ENCODE measurements around the gene COPZ2.
"Not testable (repeated sequence)": the region's sequence is repeated elsewhere in the genome, so short reads cannot be mapped to it uniquely, and the experiment has no call there.

Gene COPZ2

GRCh38 chr17:48037036-48037837 lies at the start of gene COPZ2:
Gene COPZ2, minus strand, starts transcription at chr17:48037797. Its CDS starts 20 bp downstream, at chr17:48037777.
- no peak for DNase-seq

DNA sequence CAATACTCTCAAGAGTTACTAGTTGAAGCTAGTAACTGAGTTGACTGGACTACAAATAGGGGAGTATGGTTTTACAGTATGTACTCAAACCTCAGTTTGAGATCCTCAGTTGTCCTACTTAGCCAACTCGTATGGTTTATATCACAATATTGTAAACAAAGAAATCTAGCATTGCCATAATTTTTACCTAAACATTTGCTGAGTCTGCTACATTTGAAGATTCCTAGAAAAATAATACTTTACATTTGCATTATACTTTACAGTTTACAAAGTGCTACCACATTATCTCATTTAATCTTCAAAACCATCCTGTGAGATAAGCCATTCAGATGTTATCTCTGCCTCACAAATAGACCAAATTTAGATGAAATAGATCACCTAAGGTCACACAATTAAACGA lies 47.3 kb upstream of the COPZ2 start:
- DNase-seq, result no peak

GRCh38 chr17:48081858-48082257 lies 44.3 kb upstream of the COPZ2 start:
- no peak for DNase-seq

GRCh38 chr17:48077152-48077551 lies 39.6 kb upstream of the COPZ2 start:
- not testable (repeated sequence) for DNase-seq

- peak; percentile 52 for DNase-seq
Observed at GRCh38 chr17:48074322-48075081, 36.9 kb upstream of the COPZ2 start.

DNA sequence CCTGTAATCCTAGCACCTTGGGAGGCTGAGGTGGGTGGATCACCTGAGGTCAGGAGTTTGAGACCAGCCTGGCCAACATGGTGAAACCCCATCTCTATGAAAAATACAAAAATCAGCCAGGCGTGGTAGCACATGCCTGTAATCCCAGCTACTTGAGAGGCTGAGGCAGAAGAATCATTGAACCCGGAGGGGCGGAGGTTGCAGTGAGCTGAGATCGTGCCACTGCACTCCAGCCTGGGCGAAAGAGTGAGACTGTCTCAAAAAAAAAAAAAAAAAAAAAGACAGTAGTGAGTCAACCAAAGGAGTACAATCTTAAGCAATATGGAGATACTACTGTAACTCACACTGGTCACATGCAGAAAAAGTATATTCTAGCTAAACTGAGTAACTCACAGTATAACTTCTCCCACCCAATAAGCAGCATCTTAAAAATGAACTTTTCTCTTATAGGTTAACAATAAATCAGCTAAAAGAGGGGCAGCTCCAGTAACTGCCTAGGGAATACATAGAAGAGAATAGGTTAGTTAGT lies 36.0 kb upstream of the COPZ2 start:
- not testable (repeated sequence) for DNase-seq

DNA sequence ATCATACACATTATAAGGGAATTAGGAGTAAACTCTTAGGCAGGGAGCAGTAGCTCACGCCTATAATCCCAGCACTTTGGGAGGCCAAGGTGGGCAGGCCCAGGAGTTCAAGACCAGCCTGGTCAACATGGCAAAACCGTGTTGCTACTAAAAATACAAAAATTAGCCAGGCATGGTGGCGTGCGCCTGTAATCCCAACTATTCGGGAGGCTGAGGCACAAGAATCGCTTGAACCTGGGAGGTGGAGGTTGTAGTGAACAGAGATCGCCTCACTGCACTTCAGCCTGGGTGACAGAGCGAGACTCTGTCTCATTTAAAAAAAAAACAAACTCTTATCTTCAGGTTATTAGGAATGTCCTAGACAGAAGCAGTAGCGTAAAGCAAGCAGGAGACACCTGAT lies 35.2 kb upstream of the COPZ2 start:
- not testable (repeated sequence) for DNase-seq

- no peak for DNase-seq
Observed at GRCh38 chr17:48071654-48072053, 34.1 kb upstream of the COPZ2 start.

DNA sequence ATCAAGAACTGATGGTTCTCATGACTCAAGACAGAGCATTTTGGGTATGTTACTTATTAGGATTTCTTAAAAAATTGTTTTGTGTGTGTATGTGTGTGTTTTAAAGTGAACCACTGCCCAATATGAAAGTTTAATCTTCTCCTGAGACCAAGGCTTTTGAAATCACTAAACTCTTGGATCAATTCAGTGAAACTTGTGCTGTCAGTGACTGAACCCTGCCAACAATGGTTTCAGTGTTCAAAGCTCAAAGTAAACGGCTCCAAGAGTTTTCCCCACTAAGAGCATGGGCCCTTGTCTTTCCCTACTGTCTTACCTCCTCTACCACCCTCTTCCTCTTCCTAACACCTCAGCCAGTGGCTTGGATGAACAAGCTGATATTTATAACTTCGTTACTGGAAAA lies 32.6 kb upstream of the COPZ2 start:
- DNase-seq, result no peak

- DNase-seq, result no peak
Observed at GRCh38 chr17:48068491-48068961, 30.9 kb upstream of the COPZ2 start.

DNA sequence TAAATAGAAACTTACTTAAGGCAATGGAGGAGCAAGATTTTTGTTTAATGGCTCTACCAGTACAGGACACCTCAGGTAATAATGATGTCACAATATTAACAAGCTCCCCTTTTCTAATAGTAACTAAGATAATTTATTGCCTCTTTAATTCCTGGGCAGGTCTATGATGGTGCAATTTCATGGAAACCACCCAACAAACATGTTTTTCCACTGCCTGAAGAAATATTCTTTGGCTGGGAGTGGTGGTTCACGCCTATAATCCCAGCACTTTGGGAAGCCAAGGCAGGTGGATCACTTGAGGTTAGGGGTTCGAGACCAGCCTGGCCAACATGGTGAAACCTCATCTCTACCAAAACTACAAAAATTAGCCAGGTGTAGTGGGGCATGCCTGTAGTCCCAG lies 30.2 kb upstream of the COPZ2 start:
- DNase-seq, result not testable (repeated sequence)

DNA sequence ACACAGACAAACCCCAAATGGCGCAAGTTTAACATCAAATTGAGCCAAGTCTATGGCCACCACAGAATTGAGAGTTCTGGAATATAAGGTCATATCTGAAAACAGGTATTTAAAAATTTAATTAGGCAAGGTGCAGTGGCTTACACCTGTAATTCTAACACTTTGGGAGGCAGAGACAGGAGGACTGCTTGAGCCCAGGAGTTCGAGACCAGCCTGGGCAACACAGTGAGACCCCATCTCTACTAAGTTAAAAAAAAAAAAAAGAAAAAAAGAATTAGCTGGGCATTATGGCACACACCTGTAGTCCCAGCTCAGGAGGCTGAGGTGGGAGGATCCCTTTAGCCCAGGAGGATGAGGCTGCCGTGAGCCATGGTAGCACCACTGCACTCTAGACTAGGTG lies 29.6 kb upstream of the COPZ2 start:
- DNase-seq, result no peak

GRCh38 chr17:48066656-48067055 lies 29.1 kb upstream of the COPZ2 start:
- no peak for DNase-seq

DNA sequence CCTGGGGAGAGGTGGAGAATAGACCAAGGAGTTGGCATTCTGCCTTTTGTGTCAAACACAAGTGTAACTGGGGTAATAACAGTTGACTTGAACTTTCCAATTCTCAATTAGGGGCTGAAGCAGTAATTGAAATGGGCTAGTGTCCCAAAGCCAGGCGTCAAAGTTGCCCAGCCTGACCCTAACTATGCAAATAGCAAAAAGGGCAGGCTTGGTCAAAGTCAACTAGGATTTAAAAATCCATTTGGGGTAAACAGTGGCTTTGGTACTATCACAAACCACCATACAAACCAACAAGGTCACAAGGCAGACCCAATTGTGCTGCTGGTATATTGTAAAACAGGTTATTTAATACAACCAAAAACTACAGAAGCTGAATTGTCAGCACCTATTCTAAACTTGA lies 28.6 kb upstream of the COPZ2 start:
- DNase-seq, result no peak

DNA sequence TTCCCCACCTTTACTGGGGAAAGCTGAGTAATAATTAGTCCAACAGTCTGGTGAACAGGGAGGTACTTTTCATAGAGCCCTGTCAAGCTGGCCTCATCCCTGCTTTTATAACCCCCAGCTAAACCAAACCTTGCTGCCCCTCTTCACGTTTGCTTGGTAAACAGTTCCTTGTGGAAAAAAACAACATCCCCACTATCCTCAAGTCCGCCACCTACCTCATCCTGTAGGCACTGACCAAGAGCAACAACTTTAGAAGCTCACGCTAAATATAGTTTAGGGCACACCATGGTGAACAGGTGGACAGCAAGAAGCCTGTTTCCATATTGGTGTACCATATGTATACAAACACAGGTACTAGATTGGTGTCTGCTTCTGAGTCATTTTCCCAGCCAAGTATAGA lies 27.0 kb upstream of the COPZ2 start:
- DNase-seq, result no peak

GRCh38 chr17:48062273-48062672 lies 24.7 kb upstream of the COPZ2 start:
- DNase-seq, result no peak

- no peak for DNase-seq
Observed at GRCh38 chr17:48060249-48060648, 22.7 kb upstream of the COPZ2 start.

DNA sequence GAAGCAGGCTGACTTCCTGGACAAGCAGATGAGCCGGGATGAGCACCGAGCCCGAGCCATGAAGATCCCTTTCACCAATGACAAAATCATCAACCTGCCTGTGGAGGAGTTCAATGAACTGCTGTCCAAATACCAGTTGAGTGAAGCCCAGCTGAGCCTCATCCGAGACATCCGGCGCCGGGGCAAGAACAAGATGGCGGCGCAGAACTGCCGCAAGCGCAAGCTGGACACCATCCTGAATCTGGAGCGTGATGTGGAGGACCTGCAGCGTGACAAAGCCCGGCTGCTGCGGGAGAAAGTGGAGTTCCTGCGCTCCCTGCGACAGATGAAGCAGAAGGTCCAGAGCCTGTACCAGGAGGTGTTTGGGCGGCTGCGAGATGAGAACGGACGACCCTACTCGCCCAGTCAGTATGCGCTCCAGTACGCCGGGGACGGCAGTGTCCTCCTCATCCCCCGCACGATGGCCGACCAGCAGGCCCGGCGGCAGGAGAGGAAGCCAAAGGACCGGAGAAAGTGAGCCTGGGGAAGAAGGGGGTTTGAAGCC lies 21.6 kb upstream of the COPZ2 start:
- DNase-seq, result no peak

DNA sequence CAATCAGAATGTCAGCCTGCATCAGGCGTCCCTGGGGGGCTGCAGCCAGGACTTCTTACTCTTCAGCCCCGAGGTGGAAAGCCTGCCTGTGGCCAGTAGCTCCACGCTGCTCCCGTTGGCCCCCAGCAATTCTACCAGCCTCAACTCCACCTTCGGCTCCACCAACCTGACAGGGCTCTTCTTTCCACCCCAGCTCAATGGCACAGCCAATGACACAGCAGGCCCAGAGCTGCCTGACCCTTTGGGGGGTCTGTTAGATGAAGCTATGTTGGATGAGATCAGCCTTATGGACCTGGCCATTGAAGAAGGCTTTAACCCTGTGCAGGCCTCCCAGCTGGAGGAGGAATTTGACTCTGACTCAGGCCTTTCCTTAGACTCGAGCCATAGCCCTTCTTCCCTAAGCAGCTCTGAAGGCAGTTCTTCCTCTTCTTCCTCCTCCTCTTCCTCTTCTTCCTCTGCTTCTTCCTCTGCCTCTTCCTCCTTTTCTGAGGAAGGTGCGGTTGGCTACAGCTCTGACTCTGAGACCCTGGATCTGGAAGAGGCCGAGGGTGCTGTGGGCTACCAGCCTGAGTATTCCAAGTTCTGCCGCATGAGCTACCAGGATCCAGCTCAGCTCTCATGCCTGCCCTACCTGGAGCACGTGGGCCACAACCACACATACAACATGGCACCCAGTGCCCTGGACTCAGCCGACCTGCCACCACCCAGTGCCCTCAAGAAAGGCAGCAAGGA lies 21.0 kb upstream of the COPZ2 start:
- no peak for DNase-seq

DNA sequence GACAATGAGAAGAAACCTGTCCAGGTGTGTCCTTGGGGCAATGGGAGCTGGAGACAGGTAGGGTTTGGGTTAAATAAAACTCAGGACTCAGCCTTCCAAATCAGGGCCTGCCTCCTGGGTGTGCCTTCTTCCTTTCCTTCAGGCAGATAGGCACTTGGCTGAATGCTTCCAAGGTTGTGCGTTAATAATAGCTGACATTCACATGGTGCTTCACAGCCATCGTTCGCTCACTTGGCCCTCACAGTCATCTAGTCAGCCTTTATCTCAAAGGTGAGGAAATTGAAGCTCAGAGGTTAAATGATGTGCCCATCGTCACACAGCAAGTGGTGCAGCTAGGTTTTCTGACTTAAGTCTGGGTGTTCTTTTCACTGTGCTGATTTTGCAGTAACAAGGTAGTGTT lies 20.0 kb upstream of the COPZ2 start:
- no peak for DNase-seq

- no peak for DNase-seq
Observed at GRCh38 chr17:48056879-48057278, 19.3 kb upstream of the COPZ2 start.

GRCh38 chr17:48056246-48056745 lies 18.7 kb upstream of the COPZ2 start:
- DNase-seq, result no peak
